Activated naive CD4-positive, alpha-beta T cell treated with anti-CD3 and anti-CD28 coated beads, Interleukin-2, amount 50 U/mL, for 24 hours (primary cell): ENCODE results near the gene RUFY1.
A peak's percentile ranks its signal among the peaks of the same experiment; 100 is the strongest.

Experiments used
- H3K27ac Mint-ChIP-seq: one replicate; pipeline ENCODE4 v1.8.0; 2021; ENCODE audit warnings: mild to moderate bottlenecking, mixed read lengths
- H3K27me3 Mint-ChIP-seq: one replicate; pipeline ENCODE4 v1.8.0; 2021; ENCODE audit warnings: mixed read lengths
- H3K36me3 Mint-ChIP-seq: one replicate; pipeline ENCODE4 v1.8.0; 2021; ENCODE audit warnings: mixed read lengths
- H3K4me1 Mint-ChIP-seq: one replicate; pipeline ENCODE4 v1.8.0; 2021; ENCODE audit warnings: mixed read lengths
- H3K4me3 Mint-ChIP-seq: one replicate; pipeline ENCODE4 v1.8.0; 2021; ENCODE audit warnings: mild to moderate bottlenecking, mixed read lengths
- H3K9me3 Mint-ChIP-seq: one replicate; pipeline ENCODE4 v1.8.0; 2021; ENCODE audit warnings: mixed read lengths

Gene RUFY1

GRCh38 chr5:179607160-179607931 lies 57.0 kb downstream of the RUFY1 start:
- Mint-ChIP-seq H3K27me3 (no peaks in the 10 kb centered on the region), H3K4me1 (peaks cover 35% of the 10 kb centered on the region), H3K4me3 (no peak overlapping the region), H3K27ac (no peak overlapping the region), H3K36me3 (peaks cover 16% of the 10 kb centered on the region), H3K9me3 (no peaks in the 10 kb centered on the region)

GRCh38 chr5:179608131-179608581 lies 57.8 kb downstream of the RUFY1 start:
- Mint-ChIP-seq H3K4me1 (peaks cover 41% of the 10 kb centered on the region), H3K27ac (no peak overlapping the region), H3K9me3 (no peaks in the 10 kb centered on the region), H3K27me3 (no peaks in the 10 kb centered on the region), H3K36me3 (peaks cover 19% of the 10 kb centered on the region), H3K4me3 (peak overlapping the region; percentile 19)

- Mint-ChIP-seq H3K27me3 (no peaks in the 10 kb centered on the region), H3K9me3 (no peaks in the 10 kb centered on the region), H3K4me1 (peaks cover 53% of the 10 kb centered on the region), H3K27ac (peak overlapping the region; percentile 6), H3K4me3 (peak overlapping the region; percentile 6), H3K36me3 (peaks cover 28% of the 10 kb centered on the region)
These were observed 59.4 kb downstream of the RUFY1 start for GRCh38 chr5:179609834-179610108.

GRCh38 chr5:179610109-179610902 lies 60.0 kb downstream of the RUFY1 start:
- no peaks in the 10 kb centered on the region for H3K27me3 Mint-ChIP-seq
- peaks cover 29% of the 10 kb centered on the region for H3K36me3 Mint-ChIP-seq
- no peaks in the 10 kb centered on the region for H3K9me3 Mint-ChIP-seq
- no peak overlapping the region for H3K4me3 Mint-ChIP-seq
- H3K27ac Mint-ChIP-seq: peak overlapping the region; percentile 73
- peaks cover 55% of the 10 kb centered on the region for H3K4me1 Mint-ChIP-seq

GRCh38 chr5:179610903-179611265 lies 60.5 kb downstream of the RUFY1 start:
- peaks cover 29% of the 10 kb centered on the region for H3K36me3 Mint-ChIP-seq
- no peak overlapping the region for H3K4me3 Mint-ChIP-seq
- H3K9me3 Mint-ChIP-seq: no peaks in the 10 kb centered on the region
- no peaks in the 10 kb centered on the region for H3K27me3 Mint-ChIP-seq
- H3K4me1 Mint-ChIP-seq: peaks cover 60% of the 10 kb centered on the region
- peak overlapping the region; percentile 52 for H3K27ac Mint-ChIP-seq

- Mint-ChIP-seq H3K27me3 (no peaks in the 10 kb centered on the region), H3K4me3 (peak overlapping the region; percentile 36), H3K4me1 (peaks cover 75% of the 10 kb centered on the region), H3K9me3 (no peaks in the 10 kb centered on the region), H3K27ac (peak overlapping the region; percentile 87), H3K36me3 (peaks cover 40% of the 10 kb centered on the region)
These were observed 62.5 kb downstream of the RUFY1 start for GRCh38 chr5:179612577-179613459.

- peak overlapping the region; percentile 19 for H3K4me3 Mint-ChIP-seq
- H3K9me3 Mint-ChIP-seq: no peaks in the 10 kb centered on the region
- H3K27me3 Mint-ChIP-seq: no peaks in the 10 kb centered on the region
- peaks cover 74% of the 10 kb centered on the region for H3K4me1 Mint-ChIP-seq
- peaks cover 44% of the 10 kb centered on the region for H3K36me3 Mint-ChIP-seq
- peak overlapping the region; percentile 87 for H3K27ac Mint-ChIP-seq
These were observed 63.2 kb downstream of the RUFY1 start for GRCh38 chr5:179613460-179614071.

GRCh38 chr5:179614745-179615144 lies 64.4 kb downstream of the RUFY1 start:
- Mint-ChIP-seq H3K4me1 (peaks cover 74% of the 10 kb centered on the region), H3K4me3 (peak overlapping the region; percentile 45), H3K27ac (peak overlapping the region; percentile 71), H3K36me3 (peaks cover 48% of the 10 kb centered on the region), H3K27me3 (no peaks in the 10 kb centered on the region), H3K9me3 (no peaks in the 10 kb centered on the region)

GRCh38 chr5:179615203-179615602 lies 64.8 kb downstream of the RUFY1 start:
- Mint-ChIP-seq H3K9me3 (no peaks in the 10 kb centered on the region), H3K4me1 (peaks cover 72% of the 10 kb centered on the region), H3K27ac (peak overlapping the region; percentile 71), H3K36me3 (peaks cover 50% of the 10 kb centered on the region), H3K4me3 (no peak overlapping the region), H3K27me3 (no peaks in the 10 kb centered on the region)

GRCh38 chr5:179616002-179616594 lies 65.7 kb downstream of the RUFY1 start:
- Mint-ChIP-seq H3K27me3 (no peaks in the 10 kb centered on the region), H3K4me1 (peaks cover 74% of the 10 kb centered on the region), H3K4me3 (peak overlapping the region; percentile 49), H3K27ac (peak overlapping the region; percentile 59), H3K9me3 (no peaks in the 10 kb centered on the region), H3K36me3 (peaks cover 55% of the 10 kb centered on the region)

- no peaks in the 10 kb centered on the region for H3K9me3 Mint-ChIP-seq
- H3K4me3 Mint-ChIP-seq: peak overlapping the region; percentile 95
- H3K36me3 Mint-ChIP-seq: peaks cover 65% of the 10 kb centered on the region
- H3K27me3 Mint-ChIP-seq: no peaks in the 10 kb centered on the region
- peak overlapping the region; percentile 85 for H3K27ac Mint-ChIP-seq
- H3K4me1 Mint-ChIP-seq: peaks cover 74% of the 10 kb centered on the region
These were observed 67.6 kb downstream of the RUFY1 start for GRCh38 chr5:179617930-179618329.

- Mint-ChIP-seq H3K27ac (peak overlapping the region; percentile 85), H3K36me3 (peaks cover 60% of the 10 kb centered on the region), H3K27me3 (no peaks in the 10 kb centered on the region), H3K4me3 (peak overlapping the region; percentile 95), H3K4me1 (peaks cover 65% of the 10 kb centered on the region), H3K9me3 (no peaks in the 10 kb centered on the region)
These were observed 68.7 kb downstream of the RUFY1 start for GRCh38 chr5:179618923-179619554.

GRCh38 chr5:179619776-179620175 lies 69.4 kb downstream of the RUFY1 start:
- Mint-ChIP-seq H3K4me1 (peaks cover 70% of the 10 kb centered on the region), H3K27ac (peak overlapping the region; percentile 46), H3K9me3 (no peaks in the 10 kb centered on the region), H3K36me3 (peaks cover 58% of the 10 kb centered on the region), H3K27me3 (no peaks in the 10 kb centered on the region), H3K4me3 (peak overlapping the region; percentile 95)

- Mint-ChIP-seq H3K9me3 (no peaks in the 10 kb centered on the region), H3K27me3 (no peaks in the 10 kb centered on the region), H3K4me1 (peaks cover 71% of the 10 kb centered on the region), H3K4me3 (peak overlapping the region; percentile 95), H3K27ac (peak overlapping the region; percentile 97), H3K36me3 (peaks cover 58% of the 10 kb centered on the region)
These were observed 69.9 kb downstream of the RUFY1 start for GRCh38 chr5:179620293-179620692.
